GM19467 (cell line): ENCODE measurements around the gene B3GNT5.
"Not testable (repeated sequence)": the region's sequence is repeated elsewhere in the genome, so short reads cannot be mapped to it uniquely, and the experiment has no call there.

ENCODE experiments used
- ATAC-seq: cut with Tn5 transposase; IDR thresholded peaks from one replicate; pipeline ENCODE4 v1.9.1; 2021; ENCODE audit warnings: mild to moderate bottlenecking, moderate library complexity; ENCODE audit not compliant: unreplicated experiment

B3GNT5 gene

GRCh38 chr3:183230251-183230650 is 22.8 kb upstream of the B3GNT5 start:
- not testable (repeated sequence) for ATAC-seq

GRCh38 chr3:183230826-183231225 is 22.2 kb upstream of the B3GNT5 start:
- no peak for ATAC-seq

- ATAC-seq: no peak
These were observed 19.1 kb upstream of the B3GNT5 start for GRCh38 chr3:183233966-183234365.

- no peak for ATAC-seq
These were observed 14.0 kb upstream of the B3GNT5 start for GRCh38 chr3:183239046-183239445.

- no peak for ATAC-seq
These were observed 10.6 kb upstream of the B3GNT5 start for GRCh38 chr3:183242431-183242830.

- ATAC-seq: no peak
These were observed 8.8 kb upstream of the B3GNT5 start for GRCh38 chr3:183244219-183244618.

- no peak for ATAC-seq
These were observed 8.0 kb upstream of the B3GNT5 start for GRCh38 chr3:183244981-183245476.

- ATAC-seq: no peak
These were observed 6.0 kb upstream of the B3GNT5 start for GRCh38 chr3:183247011-183247589.

- no peak for ATAC-seq
These were observed 3.9 kb upstream of the B3GNT5 start for GRCh38 chr3:183249006-183249718.

GRCh38 chr3:183252118-183252782 is 803 bp upstream of the B3GNT5 start:
- ATAC-seq: no peak

- ATAC-seq: no peak
These were observed 754 bp downstream of the B3GNT5 start for GRCh38 chr3:183253528-183254486.

GRCh38 chr3:183254487-183255347 is 1.7 kb downstream of the B3GNT5 start:
- ATAC-seq: no peak

- ATAC-seq: no peak
These were observed 2.3 kb downstream of the B3GNT5 start for GRCh38 chr3:183255348-183255730.

GRCh38 chr3:183259087-183259486 is 6.0 kb downstream of the B3GNT5 start:
- ATAC-seq: no peak

GRCh38 chr3:183259621-183260020 is 6.6 kb downstream of the B3GNT5 start:
- ATAC-seq: no peak

- no peak for ATAC-seq
These were observed 7.3 kb downstream of the B3GNT5 start for GRCh38 chr3:183260167-183260904.

- no peak for ATAC-seq
These were observed 8.2 kb downstream of the B3GNT5 start for GRCh38 chr3:183261151-183261724.

- ATAC-seq: no peak
These were observed 9.9 kb downstream of the B3GNT5 start for GRCh38 chr3:183262875-183263378.

GRCh38 chr3:183264268-183264667 is 11.2 kb downstream of the B3GNT5 start:
- no peak for ATAC-seq
